Ascending aorta (tissue), 2 donors: ENCODE results near the gene CENPK. TPM values are rescaled to one million over a fixed set of nuclear protein-coding genes. Genes with fewer than 3 reads are reported as not detected.

Source experiments
- DNase-seq, 2 donors: peaks; one replicate each; pipeline ENCODE4 v3.0.0-alpha.2; 2019; ENCODE audit warnings: low spot score in 2 of 2
- H3K27ac ChIP-seq, 2 donors: fragments of 200-600 bp; sonication (generic); one replicate each; pipeline ENCODE4 v1.5.1; 2016 to 2017; ENCODE audit warnings: mild to moderate bottlenecking in 1 of 2
- H3K27me3 ChIP-seq: fragments of 200-600 bp; sonication (generic); one replicate; pipeline ENCODE4 v1.5.1; 2017
- H3K36me3 ChIP-seq, 2 donors: fragments of 200-600 bp; sonication (generic); one replicate each; pipeline ENCODE4 v1.5.1; 2016
- H3K4me1 ChIP-seq, 2 donors: fragments of 200-600 bp; sonication (generic); one replicate each; pipeline ENCODE4 v1.5.1; 2016 to 2017; ENCODE audit warnings: mild to moderate bottlenecking in 1 of 2
- H3K4me3 ChIP-seq, 2 donors: fragments of 200-600 bp; sonication (generic); one replicate each; pipeline ENCODE4 v1.5.1; 2016 to 2017; ENCODE audit warnings: mild to moderate bottlenecking in 1 of 2
- H3K9me3 ChIP-seq, 2 donors: fragments of 200-600 bp; sonication (generic); one replicate each; pipeline ENCODE4 v1.5.1; 2016
- intact Hi-C: fragments of 100-400 bp; cut with DNase I; formaldehyde crosslinking; loops from one replicate; pipeline ENCODE4 v1.15.1; 2023
- total RNA-seq: library from RNA; depleted of rRNA; stranded (reverse); fragments of >200 nt; gene quantifications from one replicate; pipeline ENCODE4 v1.1.0, GENCODE V29; 2016
- TF ChIP-seq, protein P1 (sequence below), 3 experiments: fragments of 200-600 bp in 2 of 3; fragments of 450-650 bp in 1 of 3; sonication (generic) in 2 of 3; IDR thresholded peaks; one replicate each; pipeline ENCODE4 v1.5.1; 2016 to 2019; ENCODE audit warnings: antibody characterized with exemption in 3 of 3, mild to moderate bottlenecking in 1 of 3, moderate library complexity in 1 of 3

The CENPK gene
- total RNA-seq, 1 donor from 2014 or later, result 5.2 TPM

DNA sequence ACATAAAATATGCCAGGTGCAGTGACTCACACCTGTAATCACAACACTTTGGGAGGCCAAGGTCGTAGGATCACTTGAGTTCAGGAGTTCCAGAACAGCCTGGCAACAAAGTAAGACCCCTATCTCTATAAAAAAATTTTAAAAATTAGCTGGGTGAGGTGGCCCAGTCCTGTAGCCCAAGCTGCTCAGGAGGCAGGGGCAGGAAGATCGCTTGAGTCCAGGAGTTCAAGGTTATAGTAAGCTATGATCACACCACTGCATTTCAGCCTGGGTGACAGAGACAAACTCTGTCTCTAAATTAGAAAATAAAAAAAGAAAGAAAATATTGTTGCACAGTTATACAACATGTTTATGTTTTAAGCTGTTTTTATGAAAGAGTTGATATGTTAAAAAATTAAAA lies 6.8 kb downstream of the CENPK start:
- Histone ChIP-seq H3K27ac (no peak overlapping the region), H3K9me3 (no peaks in the 10 kb centered on the region), H3K27me3 (no peaks in the 10 kb centered on the region), H3K4me1 (no peaks in the 10 kb centered on the region), H3K36me3 (no peaks in the 10 kb centered on the region), H3K4me3 (no peak overlapping the region)
- intact Hi-C loops, result no loop called here
- TF ChIP-seq, protein P1, sequence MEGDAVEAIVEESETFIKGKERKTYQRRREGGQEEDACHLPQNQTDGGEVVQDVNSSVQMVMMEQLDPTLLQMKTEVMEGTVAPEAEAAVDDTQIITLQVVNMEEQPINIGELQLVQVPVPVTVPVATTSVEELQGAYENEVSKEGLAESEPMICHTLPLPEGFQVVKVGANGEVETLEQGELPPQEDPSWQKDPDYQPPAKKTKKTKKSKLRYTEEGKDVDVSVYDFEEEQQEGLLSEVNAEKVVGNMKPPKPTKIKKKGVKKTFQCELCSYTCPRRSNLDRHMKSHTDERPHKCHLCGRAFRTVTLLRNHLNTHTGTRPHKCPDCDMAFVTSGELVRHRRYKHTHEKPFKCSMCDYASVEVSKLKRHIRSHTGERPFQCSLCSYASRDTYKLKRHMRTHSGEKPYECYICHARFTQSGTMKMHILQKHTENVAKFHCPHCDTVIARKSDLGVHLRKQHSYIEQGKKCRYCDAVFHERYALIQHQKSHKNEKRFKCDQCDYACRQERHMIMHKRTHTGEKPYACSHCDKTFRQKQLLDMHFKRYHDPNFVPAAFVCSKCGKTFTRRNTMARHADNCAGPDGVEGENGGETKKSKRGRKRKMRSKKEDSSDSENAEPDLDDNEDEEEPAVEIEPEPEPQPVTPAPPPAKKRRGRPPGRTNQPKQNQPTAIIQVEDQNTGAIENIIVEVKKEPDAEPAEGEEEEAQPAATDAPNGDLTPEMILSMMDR (IDR thresholded peaks at IDR 0.05), result no peak
- DNase-seq, result no peak

DNA sequence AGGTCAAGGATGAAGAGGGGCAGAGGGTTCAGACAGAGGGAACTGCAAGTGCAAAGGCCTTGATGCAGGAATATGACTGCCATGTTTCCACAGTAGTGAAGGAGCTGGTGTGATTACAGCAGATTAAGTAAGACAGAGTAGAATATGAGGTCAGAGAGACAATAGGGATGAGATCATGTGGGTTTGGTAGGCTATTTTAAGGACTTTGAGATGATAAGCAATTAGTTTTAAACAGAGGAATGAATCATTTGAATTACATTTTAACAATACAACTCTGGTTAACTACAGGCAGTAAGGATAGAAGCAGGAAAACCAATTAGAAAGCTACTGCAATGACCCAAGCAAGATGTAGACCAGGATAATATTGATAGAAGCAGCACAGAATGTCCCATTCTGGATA lies 7.7 kb downstream of the CENPK start:
- Histone ChIP-seq H3K27ac (no peak overlapping the region), H3K9me3 (no peaks in the 10 kb centered on the region), H3K4me3 (no peak overlapping the region), H3K4me1 (no peaks in the 10 kb centered on the region), H3K36me3 (no peaks in the 10 kb centered on the region), H3K27me3 (no peaks in the 10 kb centered on the region)
- no peak for DNase-seq
- TF ChIP-seq, protein P1 (IDR thresholded peaks at IDR 0.05), result no peak
- intact Hi-C loops, result no loop called here

DNA sequence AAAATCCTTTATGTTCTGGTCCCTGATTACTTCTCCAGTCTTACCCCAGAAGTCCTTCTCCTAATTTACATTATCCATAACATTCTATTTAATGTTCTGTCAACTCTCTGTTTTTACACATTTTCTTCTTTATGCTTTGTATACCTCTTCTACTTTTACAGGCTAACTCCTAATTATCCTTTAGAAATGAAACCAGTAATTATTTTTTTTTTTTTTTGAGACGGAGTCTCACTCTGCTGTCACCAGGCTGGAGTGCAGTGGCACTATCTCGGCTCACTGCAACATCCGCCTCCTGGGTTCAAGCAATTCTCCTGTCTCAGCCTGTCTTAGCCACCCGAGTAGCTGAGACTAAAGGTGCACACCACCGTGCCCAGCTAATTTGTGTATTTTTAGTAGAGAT lies 9.0 kb downstream of the CENPK start:
- Histone ChIP-seq H3K27me3 (no peaks in the 10 kb centered on the region), H3K27ac (no peak overlapping the region), H3K9me3 (no peaks in the 10 kb centered on the region), H3K4me1 (no peaks in the 10 kb centered on the region), H3K4me3 (no peak overlapping the region), H3K36me3 (no peaks in the 10 kb centered on the region)
- DNase-seq, result no peak
- intact Hi-C loops, result no loop called here
- TF ChIP-seq, protein P1 (IDR thresholded peaks at IDR 0.05), result no peak

DNA sequence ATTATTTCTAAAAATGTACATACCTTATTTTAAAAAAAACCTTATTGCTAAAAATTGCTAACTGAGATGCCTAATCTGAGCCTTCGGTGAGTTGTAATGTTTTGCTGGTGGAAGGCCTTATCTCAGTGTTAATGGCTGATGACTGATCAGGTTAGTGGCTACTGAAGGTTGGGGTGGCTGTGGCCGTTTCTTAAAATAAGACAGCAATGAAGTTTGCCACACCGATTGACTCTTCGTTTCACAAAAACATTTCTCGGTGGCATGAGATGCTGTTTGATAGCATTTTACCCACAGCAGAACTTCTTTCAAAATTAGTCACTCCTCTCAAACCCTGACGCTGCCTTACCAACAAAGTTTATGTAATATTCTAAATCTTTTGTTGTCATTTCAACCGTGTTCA lies 14.7 kb downstream of the CENPK start:
- intact Hi-C loops, result no loop called here
- Histone ChIP-seq H3K4me3 (no peak overlapping the region), H3K36me3 (no peaks in the 10 kb centered on the region), H3K4me1 (no peaks in the 10 kb centered on the region), H3K27ac (no peak overlapping the region), H3K9me3 (no peaks in the 10 kb centered on the region), H3K27me3 (no peaks in the 10 kb centered on the region)
- DNase-seq, result no peak
- TF ChIP-seq, protein P1 (IDR thresholded peaks at IDR 0.05), result no peak

DNA sequence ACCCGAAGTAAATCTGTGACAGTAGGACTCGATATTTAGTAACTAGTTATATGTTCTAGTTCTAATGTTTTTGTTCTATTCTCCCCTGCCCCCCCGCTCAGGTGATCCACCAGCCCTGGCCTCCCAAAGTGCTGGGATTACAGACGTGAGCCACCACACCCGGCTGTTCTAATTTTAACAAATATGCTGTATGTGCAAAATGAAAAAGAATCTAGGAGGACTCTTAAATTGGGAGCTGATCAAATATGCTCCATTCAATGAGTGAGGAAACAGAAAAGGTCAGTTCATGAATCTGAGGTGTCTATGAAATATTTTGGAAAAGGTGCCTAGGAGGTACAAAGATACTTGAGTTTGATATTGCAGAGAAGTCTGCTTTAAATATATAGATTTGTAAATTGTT lies 16.8 kb downstream of the CENPK start:
- Histone ChIP-seq H3K9me3 (no peaks in the 10 kb centered on the region), H3K36me3 (no peaks in the 10 kb centered on the region), H3K27me3 (no peaks in the 10 kb centered on the region), H3K4me3 (no peak overlapping the region), H3K27ac (no peak overlapping the region), H3K4me1 (no peaks in the 10 kb centered on the region)
- TF ChIP-seq, protein P1 (IDR thresholded peaks at IDR 0.05), result no peak
- intact Hi-C loops, result no loop called here
- DNase-seq, result no peak

DNA sequence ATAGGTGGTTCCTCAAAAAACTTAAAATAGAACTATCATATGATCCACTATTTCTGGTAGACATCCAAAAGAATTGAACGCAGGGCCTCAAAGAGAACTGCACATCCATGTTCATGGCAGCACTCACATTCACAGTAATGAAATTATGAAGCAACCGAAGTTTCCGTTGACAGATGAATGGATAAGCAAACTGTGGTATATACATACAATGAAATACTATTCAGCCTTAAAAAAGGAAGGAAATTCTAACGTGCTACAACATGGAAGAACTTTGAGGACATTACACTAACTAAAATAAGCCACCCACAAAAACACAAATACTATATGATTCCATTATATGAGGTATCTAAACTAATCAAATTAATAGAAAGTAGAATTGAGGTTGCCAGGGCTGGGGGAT lies 18.5 kb downstream of the CENPK start:
- intact Hi-C loops, result no loop called here
- no peaks in the 10 kb centered on the region for H3K9me3 ChIP-seq

More for the DNA sequence above, 18.5 kb downstream of the CENPK start:
- Histone ChIP-seq H3K27ac (no peak overlapping the region), H3K4me3 (no peak overlapping the region), H3K4me1 (no peaks in the 10 kb centered on the region), H3K27me3 (no peaks in the 10 kb centered on the region), H3K36me3 (no peaks in the 10 kb centered on the region)
- no peak for DNase-seq
- TF ChIP-seq, protein P1 (IDR thresholded peaks at IDR 0.05), result no peak
